Sigmoid colon (tissue), 3 donors: ENCODE measurements around the gene DPYSL5.

Experiments used
- CTCF ChIP-seq, 4 experiments: fragments of 450-650 bp in 3 of 4; fragments of 200-600 bp in 1 of 4; IDR thresholded peaks; one replicate each; pipeline ENCODE4 v1.5.1; 2016 to 2019; ENCODE audit warnings: antibody characterized with exemption in 4 of 4, mild to moderate bottlenecking in 3 of 4, moderate library complexity in 2 of 4
- POLR2A ChIP-seq, 2 donors: fragments of 450-650 bp; IDR thresholded peaks; one replicate each; pipeline ENCODE4 v1.6.1; 2016; ENCODE audit warnings: antibody characterized with exemption in 2 of 2, mild to moderate bottlenecking in 2 of 2, moderate library complexity in 2 of 2

GRCh38 chr2:26874514-26874913, 26.6 kb downstream of the DPYSL5 start:
- no peak for TF ChIP-seq CTCF (IDR thresholded peaks at IDR 0.05)
- no peak for TF ChIP-seq POLR2A (IDR thresholded peaks at IDR 0.05)
